GM21381 (cell line): Measurements from ENCODE around the gene DSC3.
"Not testable (repeated sequence)": the region's sequence is repeated elsewhere in the genome, so short reads cannot be mapped to it uniquely, and the experiment has no call there.

Source experiments
- ATAC-seq: cut with Tn5 transposase; IDR thresholded peaks from one replicate; pipeline ENCODE4 v1.9.1; 2021; ENCODE audit warnings: mild to moderate bottlenecking, moderate library complexity; ENCODE audit not compliant: unreplicated experiment

DSC3 gene

DNA sequence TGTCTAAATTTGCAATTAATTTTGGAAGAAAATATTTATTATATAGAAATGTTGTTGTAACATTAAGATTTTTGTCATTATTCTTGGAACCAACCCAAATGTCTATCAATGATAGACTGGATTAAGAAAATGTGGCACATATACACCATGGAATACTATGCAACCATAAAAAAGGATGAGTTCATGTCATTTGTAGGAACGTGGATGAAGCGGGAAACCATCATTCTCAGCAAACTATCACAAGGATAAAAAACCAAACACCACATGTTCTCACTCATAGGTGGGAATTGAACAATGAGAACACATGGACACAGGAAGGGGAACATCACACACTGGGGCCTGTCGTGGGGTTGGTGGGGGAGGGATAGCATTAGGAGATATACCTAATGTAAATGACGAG, 64.5 kb downstream of the DSC3 start:
- ATAC-seq = not testable (repeated sequence)

DNA sequence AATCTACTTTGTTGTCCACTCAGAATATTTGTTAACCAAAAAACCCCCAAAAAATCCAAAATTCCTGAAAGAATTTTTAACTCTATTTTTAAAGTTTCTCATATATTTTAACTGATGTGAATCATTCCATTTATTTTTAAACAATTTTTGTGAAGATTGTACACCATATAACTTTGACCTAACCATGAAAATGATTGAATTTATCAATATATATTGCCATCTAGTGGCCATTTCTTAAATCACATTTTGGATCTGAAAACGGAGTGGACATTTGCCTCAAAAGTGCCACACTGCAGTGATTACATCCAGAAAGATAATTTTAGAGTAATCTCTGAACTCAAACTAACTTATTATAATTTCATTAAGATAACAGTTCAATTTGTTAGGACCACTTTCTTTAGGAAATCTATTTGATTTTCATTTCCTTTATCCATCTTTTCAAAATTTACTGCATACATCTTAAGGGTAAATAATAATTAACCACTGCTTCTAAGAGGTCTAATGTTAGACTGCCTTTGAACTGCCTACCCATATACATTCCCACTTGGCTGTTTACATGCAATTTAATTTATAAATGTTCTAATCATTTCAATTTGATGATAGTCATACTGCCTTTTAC, 71.1 kb downstream of the DSC3 start:
- no peak for ATAC-seq

DNA sequence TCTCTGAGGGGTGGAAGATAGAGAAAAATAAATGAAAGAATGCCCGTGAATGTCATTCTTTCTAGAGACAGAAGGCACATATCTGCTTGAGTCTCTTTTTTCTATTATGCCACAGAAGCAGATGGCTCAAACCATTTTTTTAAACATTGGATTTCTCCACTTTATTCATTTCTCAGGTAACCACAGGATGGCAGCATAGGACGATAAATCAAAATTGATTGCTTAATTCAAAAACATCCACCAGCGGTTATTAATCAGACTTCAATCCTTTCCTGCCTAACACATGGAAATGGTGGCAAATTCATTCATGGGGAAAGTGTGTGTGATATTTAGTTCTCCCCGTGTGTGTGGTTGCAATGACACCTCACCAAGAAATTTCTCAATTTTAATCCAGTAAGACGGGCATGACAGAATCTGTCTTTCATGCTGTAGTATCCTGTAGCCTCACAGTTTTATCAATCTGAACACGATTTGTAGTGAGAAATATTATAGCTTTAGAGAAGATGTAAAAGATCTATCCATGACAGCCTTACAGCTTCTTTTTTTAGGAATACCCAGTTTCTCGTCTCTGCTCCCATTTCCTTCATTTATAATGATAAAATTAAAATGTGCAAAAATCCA, 72.2 kb downstream of the DSC3 start:
- no peak for ATAC-seq

DNA sequence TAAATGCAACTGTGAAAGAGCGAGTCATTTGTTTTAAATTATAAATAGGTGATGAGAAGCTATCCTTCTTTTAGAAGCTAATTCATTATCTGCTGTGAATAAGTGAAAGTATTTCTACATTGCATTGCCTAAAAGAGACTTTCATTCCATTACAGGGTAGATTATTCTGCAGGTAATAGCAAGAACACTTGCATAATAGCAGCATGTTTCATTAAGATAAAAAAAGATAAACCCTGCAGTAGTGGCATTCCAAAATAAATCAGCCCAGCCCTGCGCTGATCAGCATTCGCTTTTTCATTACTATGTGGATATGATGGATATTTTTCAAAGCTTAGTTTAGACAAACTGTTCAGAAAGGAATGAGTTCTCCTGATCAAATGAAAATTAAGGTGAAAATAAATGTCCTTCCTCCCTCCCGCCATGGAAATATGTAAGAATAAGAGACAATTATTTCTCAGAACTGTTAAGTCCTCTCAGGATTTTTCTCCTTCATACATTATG, 72.8 kb downstream of the DSC3 start:
- no peak for ATAC-seq

DNA sequence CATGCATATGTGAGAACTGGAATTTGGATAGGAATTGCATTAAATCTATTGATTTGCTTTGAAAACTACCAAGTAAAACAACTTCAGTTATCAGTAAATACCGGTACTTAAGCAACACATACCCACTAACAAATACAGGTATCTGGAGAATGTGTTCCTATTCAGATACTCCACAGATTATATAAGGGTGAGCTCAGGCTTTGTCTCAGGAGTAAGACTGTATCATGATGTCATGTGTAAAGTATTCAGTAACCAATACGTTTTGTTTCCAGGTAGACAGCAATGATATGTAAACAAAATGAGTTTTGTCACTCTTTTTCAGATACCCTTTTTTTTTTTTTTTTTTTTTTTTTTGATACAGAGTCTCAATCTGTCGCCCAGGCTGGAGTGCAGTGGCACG, 74.8 kb downstream of the DSC3 start:
- no peak for ATAC-seq

DNA sequence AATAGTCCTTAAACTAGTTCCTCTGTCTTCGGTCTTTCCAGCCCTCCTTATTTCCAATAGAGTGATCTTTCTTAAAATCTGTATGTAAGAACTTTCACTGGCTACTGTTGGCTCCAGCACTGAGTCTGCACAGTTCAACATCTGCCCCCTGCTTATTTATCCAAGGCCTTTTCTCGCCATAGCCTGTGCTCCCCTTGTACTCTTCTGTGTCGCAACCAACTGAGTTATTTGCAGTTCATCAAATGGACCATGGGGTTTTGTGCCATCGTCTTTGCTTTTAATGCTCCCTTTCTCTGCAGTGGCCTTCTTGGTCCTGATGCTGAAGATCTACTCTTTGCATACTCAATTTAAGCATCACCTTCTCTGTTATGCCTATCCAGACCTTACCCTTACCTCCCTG, 77.3 kb downstream of the DSC3 start:
- ATAC-seq = no peak

DNA sequence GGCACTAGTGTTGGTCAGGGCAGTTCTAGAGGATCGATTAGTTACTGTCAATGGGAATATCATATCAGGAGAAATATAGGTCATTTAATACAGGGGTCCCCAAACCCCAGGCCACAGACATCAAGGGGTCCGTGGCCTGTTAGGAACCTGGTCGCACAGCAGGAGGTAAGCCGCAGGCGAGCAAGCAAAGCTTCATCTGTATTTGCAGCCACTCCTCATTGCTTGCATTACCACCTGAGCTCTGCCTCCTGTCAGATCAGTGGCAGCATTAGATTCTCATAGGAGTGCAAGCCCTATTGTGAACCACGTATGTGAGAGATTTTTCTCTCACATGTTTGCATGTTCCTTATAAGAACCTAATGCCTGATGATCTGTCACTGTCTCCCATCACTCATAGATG, 81.9 kb downstream of the DSC3 start:
- no peak for ATAC-seq

DNA sequence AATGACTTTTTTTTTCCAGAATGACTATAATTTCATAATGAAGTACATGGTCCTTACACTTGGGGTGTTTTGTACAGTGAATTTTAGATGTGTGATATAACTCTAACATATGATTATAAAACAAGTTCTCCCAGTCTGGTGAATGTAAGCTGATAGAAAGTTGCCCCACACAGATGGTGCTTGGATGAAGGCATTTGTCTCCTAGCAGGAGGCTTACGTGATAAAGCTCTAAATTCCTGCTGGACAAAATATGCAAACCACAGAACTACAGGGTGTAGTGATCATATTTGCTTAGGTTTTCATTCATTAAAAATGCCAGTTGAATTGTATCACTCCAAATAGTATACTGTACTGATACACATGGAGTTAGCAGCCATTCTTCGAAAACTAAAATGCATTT, 85.5 kb downstream of the DSC3 start:
- ATAC-seq = no peak

DNA sequence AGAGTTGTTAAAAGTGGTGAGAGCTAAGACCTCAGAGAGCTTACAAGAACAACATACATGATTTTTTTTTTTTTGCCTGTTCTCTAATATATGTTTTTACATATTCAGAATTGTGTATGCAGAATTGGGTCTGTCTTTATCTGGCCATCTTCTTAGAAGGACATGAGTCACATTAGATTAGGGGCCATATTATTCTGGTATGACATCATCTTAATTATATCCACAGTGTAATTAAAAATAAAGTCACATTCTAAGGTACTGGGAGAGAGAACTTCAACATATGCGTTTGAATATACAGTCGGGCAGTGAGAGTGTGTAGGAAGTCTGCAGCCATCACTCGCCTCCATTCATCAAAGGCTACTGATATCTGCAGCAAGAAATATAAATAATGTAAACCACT, 88.3 kb downstream of the DSC3 start:
- ATAC-seq = no peak

DNA sequence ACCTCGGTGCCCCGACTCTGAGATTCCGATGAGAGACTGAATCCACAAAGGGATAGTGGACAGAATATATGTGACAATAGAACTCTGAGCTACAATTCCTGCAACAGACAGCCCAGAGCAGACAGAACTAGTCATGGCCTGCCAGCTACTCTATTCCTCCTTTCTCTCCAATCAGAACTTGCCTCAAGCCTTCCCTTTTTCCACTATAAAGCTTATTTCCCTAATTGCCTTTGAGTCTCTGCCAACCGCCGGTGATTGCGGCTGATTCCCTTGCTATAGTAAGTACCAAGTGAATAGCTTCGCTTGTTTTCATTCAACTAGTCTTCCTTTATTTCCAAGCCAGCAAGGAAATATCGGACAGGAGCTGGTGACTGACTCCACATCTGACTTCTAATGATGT, 96.8 kb downstream of the DSC3 start:
- ATAC-seq = no peak

DNA sequence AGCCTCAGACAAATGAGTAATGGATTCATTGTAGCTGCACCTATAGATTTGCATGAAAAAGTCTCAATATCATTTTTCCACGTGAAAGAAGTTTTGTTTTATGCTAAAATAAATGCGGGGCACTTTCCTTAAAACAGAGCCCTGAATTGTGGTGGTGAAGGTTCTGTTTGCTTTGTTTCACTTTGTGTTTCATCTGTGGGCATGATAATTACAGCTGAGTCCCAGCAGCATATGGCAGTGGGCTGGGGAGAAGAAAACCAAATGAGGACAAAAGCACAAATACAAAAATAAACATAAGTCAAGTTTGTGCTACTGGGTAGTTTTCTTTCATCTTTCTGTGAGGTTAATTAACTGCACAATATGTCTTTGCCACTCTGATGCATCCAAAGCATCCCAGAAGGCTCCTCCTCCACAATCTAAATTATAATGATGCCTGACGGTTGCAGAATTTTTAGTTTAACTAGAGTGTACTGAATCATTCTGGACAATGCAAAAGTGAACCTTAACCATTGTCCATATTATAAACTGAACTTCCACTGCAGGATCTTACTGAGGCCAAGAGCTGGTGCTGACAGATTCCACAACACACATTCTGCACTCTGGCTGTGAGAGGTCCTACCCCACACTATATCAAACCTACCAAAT, 97.6 kb downstream of the DSC3 start:
- no peak for ATAC-seq

DNA sequence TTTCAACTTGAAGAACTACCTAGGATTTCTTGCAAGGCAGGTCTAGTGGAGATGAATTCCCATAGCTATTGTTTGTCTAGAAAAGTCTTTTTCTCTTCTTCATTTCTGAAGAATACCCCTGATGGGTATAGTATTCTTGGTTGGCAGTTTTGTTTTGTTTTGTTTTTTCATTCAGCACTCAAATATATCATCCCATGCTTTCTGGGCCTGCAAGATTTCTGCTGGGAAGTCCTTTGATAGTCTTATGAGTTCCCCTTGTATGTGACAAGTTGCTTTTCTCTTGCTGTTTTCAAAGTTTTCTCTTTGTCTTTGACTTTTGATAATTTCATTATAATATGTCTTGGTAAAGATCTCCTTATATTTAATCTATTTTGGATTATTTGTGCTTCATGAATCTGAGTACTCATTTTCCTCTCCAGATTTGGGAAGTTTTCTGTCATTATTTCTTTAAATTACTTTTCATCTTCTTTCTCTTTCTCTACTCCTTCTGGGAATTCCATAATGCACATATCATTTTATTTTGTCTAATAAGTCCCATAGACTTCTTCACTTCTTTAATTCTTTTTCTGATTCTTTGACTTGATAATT, 101.5 kb downstream of the DSC3 start:
- ATAC-seq = no peak
